ENCODE results near the gene LZTS3.
"Not testable (repeated sequence)": the region's sequence is repeated elsewhere in the genome, so short reads cannot be mapped to it uniquely, and the experiment has no call there.

Gene LZTS3

DNA sequence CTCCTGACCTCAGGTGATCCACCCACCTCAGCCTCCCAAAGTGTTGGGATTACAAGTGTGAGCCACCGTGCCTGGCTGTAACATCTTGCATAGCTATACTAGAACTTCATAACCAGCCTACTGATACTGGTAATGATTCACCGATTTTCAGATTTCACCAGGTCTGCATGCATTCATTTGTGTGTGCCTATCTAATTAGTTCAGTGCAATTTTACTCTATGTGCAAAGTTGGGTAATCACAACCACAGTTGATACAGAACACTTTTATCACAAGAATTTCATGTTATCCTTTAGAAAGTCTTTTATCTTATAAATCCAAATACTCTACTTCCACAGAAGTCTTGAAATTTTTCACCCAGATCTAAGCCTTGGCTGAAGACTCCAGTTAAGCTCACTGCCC, 35.9 kb downstream of the LZTS3 start:
- DNase-seq: no peak

DNA sequence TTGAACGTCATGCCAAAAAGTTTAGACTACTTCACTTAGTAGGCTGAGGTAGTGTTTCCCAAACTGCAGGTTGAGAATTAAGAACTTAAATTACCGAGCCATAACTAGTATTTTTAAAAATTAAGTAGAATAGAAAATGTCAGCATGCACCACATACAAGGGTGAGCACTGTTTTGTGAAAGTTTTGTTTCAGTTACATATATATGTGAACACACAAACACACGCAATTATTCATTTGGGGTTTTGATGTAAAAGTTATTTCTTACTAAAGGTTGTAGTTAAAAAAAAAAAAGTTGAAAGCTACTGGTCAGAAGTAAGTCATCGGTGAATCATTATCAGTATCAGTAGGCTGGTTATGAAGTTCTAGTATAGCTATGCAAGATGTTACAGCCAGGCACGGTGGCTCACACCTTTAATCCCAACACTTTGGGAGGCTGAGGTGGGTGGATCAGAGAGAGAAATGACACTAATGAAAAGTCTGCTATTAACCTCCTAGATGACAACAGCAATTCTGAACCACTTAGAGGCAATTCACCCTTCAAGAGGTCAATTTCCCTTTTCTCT, 37.8 kb downstream of the LZTS3 start:
- no peak for DNase-seq

DNA sequence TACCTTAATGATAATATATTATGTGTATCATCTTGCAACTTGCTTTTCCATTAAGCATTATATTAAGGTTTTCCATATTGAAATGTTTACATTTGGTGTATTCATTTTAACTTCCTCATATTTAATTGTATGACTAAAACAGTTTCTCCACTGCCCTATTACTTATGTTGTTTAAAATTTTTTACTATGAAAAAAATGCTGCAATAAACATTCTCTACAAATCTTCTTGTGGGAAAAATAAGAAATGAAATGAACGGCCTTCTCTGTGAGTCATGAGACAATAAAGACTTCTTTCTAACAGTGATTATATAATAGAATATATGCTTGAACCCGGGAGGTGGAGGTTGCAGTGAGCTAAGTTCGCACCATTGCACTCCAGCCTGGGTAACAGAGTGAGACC, 39.2 kb downstream of the LZTS3 start:
- no peak for DNase-seq

DNA sequence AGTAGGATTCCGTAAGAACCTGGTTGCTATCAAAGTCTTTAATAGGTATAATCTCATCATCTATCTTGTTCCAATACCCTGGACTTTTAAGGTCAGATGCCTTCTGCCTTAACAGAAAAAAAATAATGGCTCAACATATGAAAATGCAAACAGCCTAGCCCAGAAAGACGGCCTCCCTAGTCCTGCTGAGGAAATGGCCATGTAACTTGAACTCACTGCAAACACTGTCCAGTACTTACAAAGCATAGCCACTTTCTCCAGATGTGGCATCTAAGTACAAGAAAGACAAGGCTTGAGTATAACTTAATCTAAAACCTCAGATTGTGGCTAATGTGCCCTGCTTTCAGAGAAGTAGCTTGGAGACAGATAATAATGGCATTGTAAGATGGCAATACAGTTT, 40.2 kb downstream of the LZTS3 start:
- no peak for DNase-seq

DNA sequence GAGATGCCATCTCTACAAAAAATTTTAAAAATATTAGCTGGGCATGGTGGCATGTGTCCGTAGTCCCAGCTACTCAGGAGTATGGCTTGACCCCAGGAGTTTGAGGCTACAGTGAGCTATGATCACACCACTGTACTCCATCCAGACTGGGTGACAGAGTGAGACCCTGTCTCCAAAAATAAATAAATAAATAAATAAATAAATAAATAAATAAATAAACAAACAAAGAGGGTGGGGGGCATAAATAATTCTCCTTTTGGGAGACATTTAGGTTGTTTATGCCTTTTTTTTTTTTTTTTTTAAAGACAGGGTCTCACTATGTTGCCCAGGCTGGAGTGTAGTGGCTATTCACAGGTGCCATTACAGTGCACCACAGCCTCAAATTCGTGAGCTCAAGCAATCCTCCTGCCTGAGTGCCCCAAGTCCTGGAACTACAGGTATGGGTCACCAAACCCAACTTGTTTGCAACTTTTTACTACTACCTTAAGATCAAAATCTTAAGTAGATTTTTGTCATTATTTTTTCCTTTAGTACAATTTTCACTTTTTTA, 43.2 kb downstream of the LZTS3 start:
- no peak for DNase-seq

DNA sequence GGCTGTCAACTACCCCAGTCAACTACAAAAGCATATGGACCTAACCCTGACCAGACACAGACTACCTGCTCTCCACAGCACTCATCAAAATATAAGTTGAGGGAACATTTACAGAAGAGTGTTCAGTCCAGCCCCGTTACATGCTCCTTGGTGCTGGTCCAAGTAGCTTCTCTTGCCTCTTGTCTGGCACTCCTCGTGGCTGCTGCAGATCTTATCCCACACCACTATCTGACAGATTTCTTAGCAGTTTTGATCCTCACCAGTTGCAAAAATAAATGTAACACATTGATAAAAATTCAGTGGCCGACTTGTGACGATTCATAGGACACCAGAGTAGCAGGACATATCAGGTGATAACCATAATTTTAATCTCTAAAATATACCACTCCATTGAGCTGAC, 44.3 kb downstream of the LZTS3 start:
- no peak for DNase-seq

DNA sequence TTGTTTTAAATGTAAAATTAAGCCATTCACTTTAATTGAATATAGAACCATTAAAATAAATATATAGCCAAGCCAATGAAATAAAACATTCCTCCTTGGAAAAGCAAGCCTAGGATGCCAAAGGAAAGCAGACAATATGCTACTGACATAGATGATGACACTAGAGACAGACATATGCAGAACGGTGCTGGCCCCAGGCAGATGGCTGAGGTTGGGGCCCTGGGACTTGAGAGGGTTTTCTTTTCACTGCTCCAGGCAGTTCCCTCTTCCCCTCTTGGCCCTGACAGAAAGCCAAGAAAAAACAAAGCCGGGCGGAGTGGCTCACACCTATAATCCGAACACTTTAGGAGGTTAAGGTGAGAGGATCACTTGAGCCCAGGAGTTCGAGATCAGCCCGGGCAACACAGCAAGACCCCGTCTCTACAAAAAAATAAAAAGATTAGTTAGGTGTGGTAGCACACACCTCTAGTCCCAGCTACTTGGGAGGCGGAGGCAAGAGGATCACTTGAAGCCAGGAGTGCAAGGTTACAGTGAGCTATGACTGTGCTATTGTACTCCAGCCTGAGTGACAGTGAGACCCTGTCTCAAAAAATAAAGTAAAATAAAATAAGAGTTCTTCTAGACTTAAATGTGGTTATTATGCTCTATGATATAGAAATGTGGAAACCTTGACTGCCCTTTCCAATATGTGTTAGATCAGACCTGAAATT, 44.9 kb downstream of the LZTS3 start:
- no peak for DNase-seq

DNA sequence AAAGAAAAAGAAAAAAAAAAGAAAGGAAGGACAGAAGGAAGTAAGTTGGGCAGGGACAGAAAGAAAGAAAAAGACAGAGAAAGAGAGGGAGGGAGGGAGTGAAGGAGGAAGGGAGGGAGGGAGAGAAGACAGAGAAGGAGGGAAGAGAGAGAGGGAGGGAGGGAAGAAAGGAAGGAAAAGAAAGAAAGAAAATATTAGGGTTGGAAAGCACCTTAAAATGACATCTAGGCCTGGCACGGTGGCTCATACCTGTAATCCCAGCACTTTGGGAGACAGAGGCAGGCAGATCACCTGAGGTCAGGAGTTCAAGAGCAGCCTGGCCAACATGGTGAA, 46.9 kb downstream of the LZTS3 start:
- no peak for DNase-seq

DNA sequence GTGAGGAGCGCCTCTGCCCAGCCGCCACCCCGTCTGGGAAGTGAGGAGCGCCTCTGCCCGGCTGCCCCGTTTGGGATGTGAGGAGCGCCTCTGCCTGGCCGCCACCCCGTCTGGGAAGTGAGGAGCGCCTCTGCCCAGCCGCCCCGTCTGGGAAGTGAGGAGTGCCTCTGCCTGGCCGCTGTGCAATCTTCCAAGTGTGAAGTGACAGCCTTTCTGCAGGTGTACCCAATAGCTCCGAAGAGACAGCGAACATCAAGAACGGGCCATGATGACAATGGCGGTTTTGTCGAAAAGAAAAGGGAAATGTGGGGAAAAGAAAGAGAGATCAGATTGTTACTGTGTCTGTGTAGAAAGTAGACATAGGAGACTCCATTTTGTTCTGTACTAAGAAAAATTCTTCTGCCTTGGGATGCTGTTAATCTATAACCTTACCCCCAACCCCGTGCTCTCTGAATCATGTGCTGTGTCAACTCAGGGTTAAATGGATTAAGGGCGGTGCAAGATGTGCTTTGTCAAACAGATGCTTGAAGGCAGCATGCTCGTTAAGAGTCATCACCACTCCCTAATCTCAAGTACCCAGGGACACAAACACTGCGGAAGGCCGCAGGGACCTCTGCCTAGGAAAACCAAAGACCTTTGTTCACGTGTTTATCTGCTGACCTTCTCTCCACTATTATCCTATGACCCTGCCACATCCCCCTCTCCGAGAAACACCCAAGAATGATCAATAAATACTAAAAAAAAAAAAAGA, 47.4 kb downstream of the LZTS3 start:
- DNase-seq: not testable (repeated sequence)

DNA sequence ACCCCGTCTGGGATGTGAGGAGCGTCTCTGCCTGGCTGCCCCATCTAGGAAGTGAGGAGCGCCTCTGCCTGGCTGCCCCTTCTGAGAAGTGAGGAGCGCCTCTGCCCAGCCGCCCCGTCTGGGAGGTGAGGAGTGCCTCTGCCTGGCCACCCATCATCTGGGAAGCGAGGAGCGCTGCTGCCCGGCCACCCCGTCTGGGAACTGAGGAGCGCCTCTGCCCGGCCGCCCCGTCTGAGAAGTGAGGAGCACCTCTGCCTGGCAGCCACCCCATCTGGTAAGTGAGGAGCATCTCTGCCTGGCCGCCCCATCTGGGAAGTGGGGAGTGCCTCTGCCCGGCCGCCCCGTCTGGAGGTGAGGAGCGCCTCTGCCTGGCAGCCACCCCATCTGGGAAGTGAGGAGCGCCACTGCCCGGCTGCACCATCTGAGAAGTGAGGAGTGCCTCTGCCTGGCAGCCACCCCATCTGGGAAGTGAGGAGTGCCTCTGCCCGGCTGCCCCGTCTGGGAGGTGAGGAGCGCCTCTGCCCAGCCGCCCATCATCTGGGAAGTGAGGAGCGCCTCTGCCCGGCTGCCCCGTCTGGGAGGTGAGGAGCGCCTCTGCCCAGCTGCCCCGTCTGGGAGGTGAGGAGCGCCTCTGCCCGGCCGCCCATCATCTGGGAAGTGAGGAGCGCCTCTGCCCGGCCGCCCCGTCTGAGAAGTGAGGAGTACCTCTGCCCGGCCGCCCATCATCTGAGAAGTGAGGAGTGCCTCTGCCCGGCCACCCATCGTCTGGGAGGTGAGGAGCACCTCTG, 48.4 kb downstream of the LZTS3 start:
- not testable (repeated sequence) for DNase-seq

DNA sequence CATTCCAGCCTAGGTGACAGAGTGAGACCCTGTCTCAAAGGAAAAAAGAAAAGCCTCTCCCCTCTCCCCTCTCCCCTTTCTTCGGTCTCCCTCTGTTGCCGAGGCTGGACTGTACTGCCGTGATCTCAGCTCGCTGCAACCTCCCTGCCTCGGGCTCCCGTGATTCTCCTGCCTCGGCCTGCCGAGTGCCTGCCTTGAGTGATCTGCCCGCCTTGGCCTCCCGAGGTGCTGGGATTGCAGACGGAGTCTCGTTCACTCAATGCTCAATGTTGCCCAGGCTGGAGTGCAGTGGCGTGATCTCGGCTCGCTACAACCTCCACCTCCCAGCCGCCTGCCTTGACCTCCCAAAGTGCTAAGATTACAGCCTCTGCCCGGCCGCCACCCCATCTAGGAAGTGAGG, 49.2 kb downstream of the LZTS3 start:
- not testable (repeated sequence) for DNase-seq

DNA sequence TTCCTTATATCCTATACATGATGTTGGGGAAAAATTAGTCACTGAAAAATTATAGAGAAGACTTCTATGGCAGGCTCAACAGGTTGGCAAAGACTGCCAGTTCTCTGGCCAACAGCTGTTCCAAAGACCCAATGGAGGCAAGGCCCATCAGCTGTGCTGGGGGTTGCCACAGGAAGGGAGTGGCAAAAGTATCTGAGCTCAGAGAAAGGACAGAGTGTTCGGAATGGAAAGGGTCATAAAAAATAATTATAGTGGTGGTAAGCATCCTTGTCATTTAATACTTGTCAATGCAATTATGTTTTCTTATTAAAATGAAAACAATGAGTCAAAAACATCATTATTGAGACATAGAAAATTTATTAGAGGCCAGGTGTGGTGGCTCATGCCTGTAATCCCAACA, 49.8 kb downstream of the LZTS3 start:
- no peak for DNase-seq

DNA sequence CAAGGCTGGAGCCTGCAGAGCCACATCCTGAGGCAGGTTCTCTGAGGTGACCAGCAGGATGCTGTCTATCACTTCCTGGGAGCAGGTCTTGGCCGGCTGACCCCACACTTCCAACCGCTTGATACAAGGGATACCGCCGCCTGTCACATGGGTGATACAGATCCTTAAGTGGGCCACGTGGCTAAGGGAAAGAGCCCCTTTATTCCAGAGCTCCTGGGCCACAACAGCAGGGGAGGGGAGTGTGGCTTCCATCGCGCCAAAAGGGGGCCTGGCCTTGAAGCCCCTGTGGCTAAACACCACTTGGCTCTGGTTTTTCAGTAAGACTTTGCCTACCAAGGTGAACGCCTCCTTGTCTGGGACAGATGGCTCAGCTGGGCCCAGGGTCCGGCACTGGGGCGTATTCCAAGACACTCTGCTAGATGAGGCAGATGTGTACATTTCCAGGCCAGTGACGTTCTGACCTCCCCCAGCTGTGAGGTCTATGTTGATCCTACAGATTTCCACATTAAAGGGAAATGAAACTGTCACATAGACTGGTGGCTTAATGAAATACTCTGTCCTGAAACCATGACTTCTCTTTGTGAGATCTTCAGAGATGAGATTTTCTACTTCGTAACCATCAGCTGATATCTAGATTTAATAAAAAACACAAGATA, 51.3 kb downstream of the LZTS3 start:
- no peak for DNase-seq

DNA sequence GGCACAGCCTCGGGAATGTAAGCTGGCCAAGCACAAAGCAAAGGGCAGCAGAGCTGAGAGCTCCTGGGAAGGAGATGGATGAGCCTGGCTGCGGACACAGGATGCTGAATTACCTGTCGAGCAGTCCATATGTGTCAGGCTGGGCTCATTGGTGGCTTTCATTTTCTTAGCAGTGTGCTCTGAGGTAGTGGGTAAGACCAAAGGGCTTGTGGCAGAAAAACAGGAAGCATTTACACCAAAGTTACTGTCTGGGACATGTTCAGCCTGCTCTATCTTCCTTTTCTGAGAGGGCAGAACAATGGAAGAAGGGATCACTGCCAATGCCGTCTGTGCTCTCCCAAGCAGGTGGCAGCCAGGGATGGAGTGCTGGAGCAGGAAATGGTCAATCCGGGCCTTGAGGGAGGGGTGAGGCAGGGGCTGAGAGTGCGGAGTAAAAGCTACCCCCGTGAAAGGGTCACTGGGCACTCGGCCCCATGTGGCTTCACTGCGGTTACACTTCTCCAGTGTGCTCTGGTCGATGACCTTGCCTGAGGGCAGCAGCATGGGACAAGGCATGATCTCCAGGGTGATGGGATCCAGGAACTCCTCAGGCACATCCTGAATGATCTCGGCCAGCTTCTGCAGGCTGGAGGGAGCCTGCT, 52.0 kb downstream of the LZTS3 start:
- DNase-seq: no peak

DNA sequence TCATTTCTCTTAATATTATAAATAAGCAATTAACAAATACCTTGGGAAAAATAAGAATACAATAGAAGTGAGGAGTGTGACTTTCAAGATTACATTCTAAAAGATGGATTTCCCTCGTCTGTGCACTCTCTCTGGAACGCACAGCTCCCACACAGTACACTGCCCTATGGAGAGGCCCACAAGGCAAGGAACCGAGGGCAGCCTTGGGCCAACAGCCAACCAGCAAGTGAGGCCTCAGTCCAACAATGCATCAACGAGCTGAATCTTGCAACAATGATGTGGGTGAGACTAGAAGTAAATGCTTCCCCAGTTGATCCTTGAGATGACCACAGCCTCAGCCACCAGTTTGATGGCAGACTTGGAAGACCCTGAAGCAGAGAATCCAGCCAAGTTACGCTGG, 54.3 kb downstream of the LZTS3 start:
- DNase-seq: no peak

DNA sequence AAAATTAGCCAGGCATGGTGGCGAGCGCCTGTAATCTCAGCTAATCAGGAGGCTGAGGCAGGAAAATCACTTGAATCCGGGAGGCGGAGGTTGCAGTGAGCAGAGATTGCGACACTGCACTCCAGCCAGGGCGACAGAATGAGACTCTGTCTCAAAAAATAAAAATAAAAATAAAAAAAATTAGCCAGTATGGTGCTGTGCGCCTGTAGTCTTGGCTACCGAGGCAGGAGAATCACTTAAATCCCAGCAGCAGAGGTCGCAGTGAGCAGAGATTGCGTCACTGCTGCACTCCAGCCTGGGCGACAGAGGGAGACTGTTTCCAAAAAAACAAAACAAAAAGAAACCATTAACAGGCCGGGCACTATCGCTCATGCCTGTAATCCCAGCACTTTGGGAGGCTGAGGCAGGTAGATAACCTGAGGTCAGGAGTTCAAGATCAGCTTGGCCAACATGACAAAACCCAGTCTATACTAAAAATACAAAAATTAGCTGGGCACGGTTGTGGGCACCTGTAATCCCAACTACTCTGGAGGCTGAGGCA, 55.4 kb downstream of the LZTS3 start:
- DNase-seq: peak; percentile 39

DNA sequence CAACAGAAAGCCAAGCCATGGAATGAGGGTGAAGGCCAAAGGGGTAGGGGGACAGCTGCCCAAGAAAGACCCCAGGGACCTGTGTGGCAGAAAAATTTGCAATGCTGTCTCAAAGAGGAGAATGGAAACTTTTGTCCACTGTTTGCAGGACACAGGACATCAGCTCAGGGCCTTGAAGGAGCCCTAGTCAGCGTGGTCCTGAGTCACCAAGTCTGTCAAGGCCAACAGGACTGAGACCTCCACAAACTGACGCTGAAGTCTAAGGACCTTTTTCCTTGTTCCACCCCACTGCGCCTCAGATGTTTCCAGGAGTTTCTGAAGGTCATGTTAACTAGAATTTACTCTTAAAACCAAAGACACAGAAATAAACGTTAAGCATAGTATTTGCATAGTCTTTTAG, 57.0 kb downstream of the LZTS3 start:
- DNase-seq: no peak

DNA sequence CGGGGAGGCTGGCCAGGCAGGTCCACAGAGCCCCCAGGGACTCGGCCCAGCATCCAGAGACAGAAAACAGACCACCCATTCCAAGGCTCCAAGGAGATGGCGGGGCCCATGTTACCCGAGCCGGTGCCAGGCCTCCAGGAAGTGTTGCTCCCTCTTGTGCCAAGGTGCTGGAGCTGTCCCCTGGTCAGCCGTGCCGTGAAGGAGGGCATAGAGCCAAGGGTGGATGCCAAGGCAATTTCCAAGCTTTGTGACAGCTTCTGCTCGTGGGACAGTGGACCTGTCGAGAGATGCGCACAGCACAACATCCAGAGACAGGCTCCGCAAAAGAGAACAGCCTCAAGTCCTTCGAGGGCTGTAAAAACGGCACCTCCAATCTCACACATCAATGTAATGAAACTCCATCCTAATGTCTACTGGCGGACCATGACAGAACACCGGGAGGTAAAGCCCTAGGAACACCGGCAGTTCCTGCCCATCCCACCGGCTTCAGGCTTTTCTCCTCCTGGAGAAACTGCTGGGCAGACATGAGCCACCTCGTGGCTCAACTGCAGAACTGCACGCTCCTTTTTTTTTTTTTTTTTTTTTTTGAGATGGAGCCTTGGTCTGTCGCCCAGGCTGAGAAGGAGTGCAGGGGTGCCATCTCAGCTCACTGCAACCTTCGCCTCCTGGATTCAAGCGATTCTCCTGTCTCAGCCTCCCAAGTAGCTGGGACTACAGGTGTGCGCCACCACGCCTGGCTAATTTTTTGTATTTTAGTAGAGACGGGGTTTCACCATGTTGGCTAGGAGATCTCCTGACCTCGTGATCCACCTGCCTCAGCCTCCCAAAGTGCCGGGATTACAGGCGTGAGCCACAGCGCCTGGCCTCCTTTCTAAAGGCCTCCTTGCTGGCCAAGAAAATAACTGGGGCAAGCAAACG, 57.9 kb downstream of the LZTS3 start:
- DNase-seq: peak; percentile 55
